ENCODE measurements around the gene APLP2.

GRCh38 chr11:130032931-130033330 is 36.8 kb upstream of the APLP2 start:
- TF ChIP-seq CTCF (IDR thresholded peaks at IDR 0.05) (no peak), ZFX (IDR thresholded peaks at IDR 0.05; ENCODE audit: borderline replicate concordance) (no peak)
